Nephron (organoid): ENCODE results near the gene MT1M.

Source experiments
- H3K27ac Mint-ChIP-seq, 3 experiments: 2 replicates each; pipeline ENCODE4 v1.8.0; 2020; ENCODE audit warnings: mixed read lengths in 3 of 3, mild to moderate bottlenecking in 2 of 3, moderate library complexity in 1 of 3
- H3K27me3 Mint-ChIP-seq: 2 replicates; pipeline ENCODE4 v1.8.0; 2021; ENCODE audit warnings: low read depth, mild to moderate bottlenecking, moderate library complexity, mixed read lengths
- H3K36me3 Mint-ChIP-seq: 2 replicates; pipeline ENCODE4 v1.8.0; 2020; ENCODE audit warnings: low read depth, mixed read lengths
- H3K4me1 Mint-ChIP-seq: 2 replicates; pipeline ENCODE4 v1.8.0; 2020; ENCODE audit warnings: mixed read lengths
- H3K4me3 Mint-ChIP-seq, 3 experiments: 2 replicates each; pipeline ENCODE4 v1.8.0; 2020; ENCODE audit warnings: mild to moderate bottlenecking in 3 of 3, mixed read lengths in 3 of 3, moderate library complexity in 2 of 3
- H3K9me3 Mint-ChIP-seq: 2 replicates; pipeline ENCODE4 v1.8.0; 2020; ENCODE audit warnings: mixed read lengths
- TF ChIP-seq, protein P1 (sequence below), 3 experiments: fragments of 200-600 bp; sonication (generic); IDR thresholded peaks; one replicate each; pipeline ENCODE4 v1.5.0; 2021; ENCODE audit warnings: antibody characterized with exemption in 3 of 3; ENCODE audit not compliant: unreplicated experiment in 3 of 3

MT1M gene

DNA sequence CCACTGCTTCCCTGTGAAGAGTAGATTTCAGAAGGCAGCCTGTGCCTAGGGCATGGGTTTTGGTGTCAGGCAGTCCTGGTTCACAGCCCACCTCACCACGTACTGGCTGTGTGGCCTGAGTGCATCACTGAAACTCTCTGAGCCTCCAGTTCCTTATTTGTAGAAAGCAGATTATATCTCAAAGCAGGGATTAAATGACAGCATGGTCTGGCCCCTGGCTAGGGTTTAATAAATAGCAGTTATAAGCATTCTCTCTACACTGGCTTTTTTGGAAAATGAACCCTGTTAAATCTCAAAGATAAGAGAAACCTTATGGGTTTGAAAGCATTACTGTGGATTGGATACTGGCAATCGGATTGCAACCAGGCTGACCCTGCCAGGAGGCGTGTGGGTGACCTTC lies 2.9 kb upstream of the MT1M start:
- H3K9me3 Mint-ChIP-seq = no peaks in the 10 kb centered on the region
- peaks cover 5% of the 10 kb centered on the region for H3K4me1 Mint-ChIP-seq
- no peak overlapping the region for H3K4me3 Mint-ChIP-seq
- H3K36me3 Mint-ChIP-seq = no peaks in the 10 kb centered on the region
- H3K27ac Mint-ChIP-seq = no peak overlapping the region
- TF ChIP-seq, protein P1, sequence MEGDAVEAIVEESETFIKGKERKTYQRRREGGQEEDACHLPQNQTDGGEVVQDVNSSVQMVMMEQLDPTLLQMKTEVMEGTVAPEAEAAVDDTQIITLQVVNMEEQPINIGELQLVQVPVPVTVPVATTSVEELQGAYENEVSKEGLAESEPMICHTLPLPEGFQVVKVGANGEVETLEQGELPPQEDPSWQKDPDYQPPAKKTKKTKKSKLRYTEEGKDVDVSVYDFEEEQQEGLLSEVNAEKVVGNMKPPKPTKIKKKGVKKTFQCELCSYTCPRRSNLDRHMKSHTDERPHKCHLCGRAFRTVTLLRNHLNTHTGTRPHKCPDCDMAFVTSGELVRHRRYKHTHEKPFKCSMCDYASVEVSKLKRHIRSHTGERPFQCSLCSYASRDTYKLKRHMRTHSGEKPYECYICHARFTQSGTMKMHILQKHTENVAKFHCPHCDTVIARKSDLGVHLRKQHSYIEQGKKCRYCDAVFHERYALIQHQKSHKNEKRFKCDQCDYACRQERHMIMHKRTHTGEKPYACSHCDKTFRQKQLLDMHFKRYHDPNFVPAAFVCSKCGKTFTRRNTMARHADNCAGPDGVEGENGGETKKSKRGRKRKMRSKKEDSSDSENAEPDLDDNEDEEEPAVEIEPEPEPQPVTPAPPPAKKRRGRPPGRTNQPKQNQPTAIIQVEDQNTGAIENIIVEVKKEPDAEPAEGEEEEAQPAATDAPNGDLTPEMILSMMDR (IDR thresholded peaks at IDR 0.05; ENCODE audit: unreplicated experiment in 3 of 3) = no peak
- peaks cover 96% of the 10 kb centered on the region for H3K27me3 Mint-ChIP-seq

DNA sequence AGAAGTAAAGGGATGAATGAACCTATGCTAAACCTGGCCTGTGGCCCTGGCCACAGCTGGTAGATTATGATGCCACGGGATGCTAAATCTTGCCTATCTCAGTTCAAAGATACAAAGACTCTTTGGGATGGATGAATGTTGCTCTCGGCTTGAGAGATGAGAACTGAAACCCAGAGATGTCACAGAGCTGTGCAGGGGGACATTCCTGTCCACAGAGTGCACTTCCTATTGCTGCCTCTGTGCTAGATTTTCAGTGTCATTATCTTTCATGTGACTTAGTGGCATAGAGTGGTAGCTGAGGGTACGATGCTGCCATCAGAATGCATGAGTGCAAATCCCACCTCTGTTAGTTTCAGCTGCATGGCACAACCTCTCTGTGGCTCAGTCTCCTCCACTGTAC lies 2.3 kb upstream of the MT1M start:
- no peak overlapping the region for H3K27ac Mint-ChIP-seq
- no peak overlapping the region for H3K4me3 Mint-ChIP-seq
- no peaks in the 10 kb centered on the region for H3K9me3 Mint-ChIP-seq
- peaks cover 96% of the 10 kb centered on the region for H3K27me3 Mint-ChIP-seq
- H3K4me1 Mint-ChIP-seq = peaks cover 5% of the 10 kb centered on the region
- TF ChIP-seq, protein P1 (IDR thresholded peaks at IDR 0.05; ENCODE audit: unreplicated experiment in 3 of 3) = no peak
- H3K36me3 Mint-ChIP-seq = no peaks in the 10 kb centered on the region

DNA sequence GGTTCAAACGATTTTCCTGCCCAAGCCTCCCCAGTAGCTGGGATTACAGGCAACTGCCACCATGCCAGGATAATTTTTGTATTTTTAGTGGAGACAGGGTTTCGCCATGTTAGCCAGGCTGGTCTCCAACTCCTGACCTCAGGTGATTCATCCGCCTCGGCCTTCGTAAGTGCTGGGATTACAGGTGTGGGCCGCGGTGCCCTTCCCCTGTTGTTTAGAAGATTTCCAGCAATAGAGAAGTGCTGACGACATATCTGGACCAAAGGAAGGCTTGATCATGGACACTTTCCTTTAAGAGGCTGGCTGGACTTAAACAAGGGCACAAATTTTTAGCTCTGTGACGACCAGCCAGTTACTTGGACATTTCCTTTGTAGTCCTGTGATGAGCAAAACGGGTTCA lies 1.3 kb upstream of the MT1M start:
- Mint-ChIP-seq H3K9me3 (no peaks in the 10 kb centered on the region), H3K27ac (no peak overlapping the region), H3K36me3 (no peaks in the 10 kb centered on the region), H3K4me1 (no peaks in the 10 kb centered on the region), H3K4me3 (peak overlapping the region; percentile 77 to 83 (median 79)), H3K27me3 (peaks cover 96% of the 10 kb centered on the region)
- TF ChIP-seq, protein P1 (IDR thresholded peaks at IDR 0.05; ENCODE audit: unreplicated experiment in 3 of 3) = no peak

DNA sequence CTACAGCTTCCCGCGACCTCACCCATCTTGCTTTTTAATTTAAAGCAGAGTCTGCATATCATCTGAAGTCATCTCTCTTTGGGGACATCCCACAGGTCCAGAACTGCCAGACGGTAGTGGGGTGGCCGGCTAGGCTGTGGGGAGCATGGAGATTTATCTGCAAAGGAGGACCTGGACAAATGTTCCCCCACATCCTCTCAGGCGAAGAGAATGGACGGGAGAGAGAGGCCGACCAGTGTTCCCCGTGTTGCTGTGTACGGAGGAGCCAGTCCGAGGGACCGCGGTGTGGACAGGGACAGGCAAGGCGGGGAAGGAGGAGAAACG lies 665 bp upstream of the MT1M start:
- peak overlapping the region in 1 of 3 experiments; percentile 21 for H3K27ac Mint-ChIP-seq
- no peaks in the 10 kb centered on the region for H3K36me3 Mint-ChIP-seq
- peak overlapping the region; percentile 77 to 83 (median 79) for H3K4me3 Mint-ChIP-seq
- H3K9me3 Mint-ChIP-seq = no peaks in the 10 kb centered on the region
- no peaks in the 10 kb centered on the region for H3K4me1 Mint-ChIP-seq
- TF ChIP-seq, protein P1 (IDR thresholded peaks at IDR 0.05; ENCODE audit: unreplicated experiment in 3 of 3) = no peak
- peaks cover 96% of the 10 kb centered on the region for H3K27me3 Mint-ChIP-seq

DNA sequence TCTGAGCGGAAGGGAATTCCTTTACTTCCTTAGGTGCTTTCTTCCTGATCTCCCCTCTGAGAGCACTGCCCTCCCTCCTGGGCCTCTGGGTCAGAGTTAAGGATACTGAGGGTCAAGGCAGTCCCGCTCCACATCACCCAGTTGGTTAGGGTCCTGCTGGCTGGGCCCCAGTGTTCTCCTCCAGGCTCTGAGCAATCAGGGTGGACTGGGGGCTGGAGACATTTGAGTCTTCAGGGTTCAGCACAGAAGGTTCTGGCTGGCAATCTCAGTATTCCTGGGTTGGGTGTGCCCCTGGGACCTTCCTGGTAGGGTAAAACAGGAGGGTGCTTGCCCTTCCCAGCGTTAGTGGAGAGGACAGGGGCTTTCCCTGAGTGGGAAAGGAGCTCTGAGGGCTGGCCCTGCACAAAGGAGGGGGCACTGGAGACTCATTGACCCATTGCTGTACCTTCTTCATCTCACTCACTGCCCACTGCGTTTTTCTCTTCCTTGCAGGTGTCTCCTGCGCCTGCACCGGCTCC lies 448 bp downstream of the MT1M start:
- peak overlapping the region; percentile 76 to 80 (median 77) for H3K4me3 Mint-ChIP-seq
- no peaks in the 10 kb centered on the region for H3K36me3 Mint-ChIP-seq
- no peaks in the 10 kb centered on the region for H3K9me3 Mint-ChIP-seq
- peaks cover 2% of the 10 kb centered on the region for H3K4me1 Mint-ChIP-seq
- TF ChIP-seq, protein P1 (IDR thresholded peaks at IDR 0.05; ENCODE audit: unreplicated experiment in 3 of 3) = no peak
- H3K27ac Mint-ChIP-seq = no peak overlapping the region
- peaks cover 99% of the 10 kb centered on the region for H3K27me3 Mint-ChIP-seq

DNA sequence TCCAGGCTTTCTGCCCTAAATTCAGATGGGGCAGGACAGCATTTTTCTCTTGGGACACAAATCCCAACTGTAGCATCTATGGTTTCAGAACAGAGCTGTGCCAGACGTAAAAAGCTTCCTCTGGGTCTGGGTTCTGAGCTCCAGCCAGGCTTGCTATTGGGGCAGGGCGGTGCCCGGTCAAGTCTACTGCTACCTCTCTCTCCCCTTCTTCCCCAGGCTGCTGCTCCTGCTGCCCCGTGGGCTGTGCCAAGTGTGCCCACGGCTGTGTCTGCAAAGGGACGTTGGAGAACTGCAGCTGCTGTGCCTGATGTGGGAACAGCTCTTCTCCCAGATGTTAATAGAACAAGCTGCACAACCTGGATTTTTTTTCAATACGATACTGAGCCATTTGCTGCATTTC lies 1.1 kb downstream of the MT1M start:
- H3K27me3 Mint-ChIP-seq = peaks cover 100% of the 10 kb centered on the region
- H3K27ac Mint-ChIP-seq = no peak overlapping the region

More for the DNA sequence above, 1.1 kb downstream of the MT1M start:
- peaks cover 4% of the 10 kb centered on the region for H3K4me1 Mint-ChIP-seq
- H3K9me3 Mint-ChIP-seq = no peaks in the 10 kb centered on the region
- H3K36me3 Mint-ChIP-seq = no peaks in the 10 kb centered on the region
- TF ChIP-seq, protein P1 (IDR thresholded peaks at IDR 0.05; ENCODE audit: unreplicated experiment in 3 of 3) = no peak
- H3K4me3 Mint-ChIP-seq = peak overlapping the region; percentile 34 to 80 (median 69)
